GM18907 (cell line): Measurements from ENCODE around the gene ADAMTS17.
"Not testable (repeated sequence)": the region's sequence is repeated elsewhere in the genome, so short reads cannot be mapped to it uniquely, and the experiment has no call there.

Experiments
- ATAC-seq: cut with Tn5 transposase; IDR thresholded peaks from one replicate; pipeline ENCODE4 v1.9.1; 2021; ENCODE audit warnings: mild to moderate bottlenecking, moderate library complexity; ENCODE audit not compliant: unreplicated experiment

Gene ADAMTS17

GRCh38 chr15:99928429-99928981, 413.3 kb downstream of the ADAMTS17 start:
- peak; percentile 91 for ATAC-seq

GRCh38 chr15:99926532-99926931, 415.2 kb downstream of the ADAMTS17 start:
- ATAC-seq = not testable (repeated sequence)

- no peak for ATAC-seq
These were observed 415.9 kb downstream of the ADAMTS17 start for GRCh38 chr15:99925661-99926461.

GRCh38 chr15:99923711-99924110, 418.1 kb downstream of the ADAMTS17 start:
- no peak for ATAC-seq
